Muscle layer of colon (tissue), 2 donors: Measurements from ENCODE around the gene TNFSF12.

Source experiments
- H3K27ac ChIP-seq: one replicate; pipeline ENCODE4 v1.7.0; 2013; ENCODE audit warnings: low read depth, mild to moderate bottlenecking, low read length, moderate library complexity
- H3K27me3 ChIP-seq, 2 donors: one replicate each; pipeline ENCODE4 v1.7.0; 2013; ENCODE audit warnings: low read length in 2 of 2, mild to moderate bottlenecking in 2 of 2; ENCODE audit not compliant: insufficient read depth in 2 of 2, control insufficient read depth in 1 of 2
- H3K36me3 ChIP-seq: one replicate; pipeline ENCODE4 v1.7.0; 2013; ENCODE audit warnings: mild to moderate bottlenecking, low read length; ENCODE audit not compliant: insufficient read depth
- H3K4me1 ChIP-seq: one replicate; pipeline ENCODE4 v1.7.0; 2013; ENCODE audit warnings: mild to moderate bottlenecking, low read length; ENCODE audit not compliant: insufficient read depth
- H3K4me3 ChIP-seq, 2 donors: one replicate each; pipeline ENCODE4 v1.7.0; 2013; ENCODE audit warnings: low read length in 2 of 2, low read depth in 1 of 2, mild to moderate bottlenecking in 1 of 2, moderate library complexity in 1 of 2
- H3K9ac ChIP-seq: one replicate; pipeline ENCODE4 v1.7.0; 2013; ENCODE audit warnings: low read length
- H3K9me3 ChIP-seq: one replicate; pipeline ENCODE4 v1.7.0; 2013; ENCODE audit warnings: mild to moderate bottlenecking, low read length
- donor health status: abdominal sarcoma.
- donor health status: Adenocarcinoma of cecum.

TNFSF12 gene

DNA sequence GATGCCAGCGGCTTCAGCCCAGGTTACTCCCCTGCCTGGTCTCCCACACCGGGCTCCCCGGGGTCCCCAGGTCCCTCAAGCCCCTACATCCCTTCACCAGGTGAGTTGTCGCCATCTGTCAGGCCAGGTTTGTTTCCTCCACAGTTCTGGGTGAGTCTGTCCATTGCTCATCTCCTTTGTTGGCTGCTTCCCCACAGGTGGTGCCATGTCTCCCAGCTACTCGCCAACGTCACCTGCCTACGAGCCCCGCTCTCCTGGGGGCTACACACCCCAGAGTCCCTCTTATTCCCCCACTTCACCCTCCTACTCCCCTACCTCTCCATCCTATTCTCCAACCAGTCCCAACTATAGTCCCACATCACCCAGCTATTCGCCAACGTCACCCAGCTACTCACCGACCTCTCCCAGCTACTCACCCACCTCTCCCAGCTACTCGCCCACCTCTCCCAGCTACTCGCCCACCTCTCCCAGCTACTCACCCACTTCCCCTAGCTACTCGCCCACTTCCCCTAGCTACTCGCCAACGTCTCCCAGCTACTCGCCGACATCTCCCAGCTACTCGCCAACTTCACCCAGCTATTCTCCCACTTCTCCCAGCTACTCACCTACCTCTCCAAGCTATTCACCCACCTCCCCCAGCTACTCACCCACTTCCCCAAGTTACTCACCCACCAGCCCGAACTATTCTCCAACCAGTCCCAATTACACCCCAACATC lies 35.9 kb upstream of the TNFSF12 start:
- Histone ChIP-seq H3K4me3 (no peak overlapping the region), H3K9me3 (no peaks in the 10 kb centered on the region), H3K4me1 (no peaks in the 10 kb centered on the region), H3K9ac (no peak overlapping the region), H3K27ac (no peak overlapping the region), H3K27me3 (no peaks in the 10 kb centered on the region), H3K36me3 (peaks cover 55% of the 10 kb centered on the region)

- H3K9ac ChIP-seq, result no peak overlapping the region
- peaks cover 52% of the 10 kb centered on the region for H3K36me3 ChIP-seq
- H3K4me3 ChIP-seq, result no peak overlapping the region
- no peaks in the 10 kb centered on the region for H3K27me3 ChIP-seq
- no peak overlapping the region for H3K27ac ChIP-seq
- no peaks in the 10 kb centered on the region for H3K4me1 ChIP-seq
- no peaks in the 10 kb centered on the region for H3K9me3 ChIP-seq
Measured at GRCh38 chr17:7513850-7514419, 34.9 kb upstream of the TNFSF12 start.

DNA sequence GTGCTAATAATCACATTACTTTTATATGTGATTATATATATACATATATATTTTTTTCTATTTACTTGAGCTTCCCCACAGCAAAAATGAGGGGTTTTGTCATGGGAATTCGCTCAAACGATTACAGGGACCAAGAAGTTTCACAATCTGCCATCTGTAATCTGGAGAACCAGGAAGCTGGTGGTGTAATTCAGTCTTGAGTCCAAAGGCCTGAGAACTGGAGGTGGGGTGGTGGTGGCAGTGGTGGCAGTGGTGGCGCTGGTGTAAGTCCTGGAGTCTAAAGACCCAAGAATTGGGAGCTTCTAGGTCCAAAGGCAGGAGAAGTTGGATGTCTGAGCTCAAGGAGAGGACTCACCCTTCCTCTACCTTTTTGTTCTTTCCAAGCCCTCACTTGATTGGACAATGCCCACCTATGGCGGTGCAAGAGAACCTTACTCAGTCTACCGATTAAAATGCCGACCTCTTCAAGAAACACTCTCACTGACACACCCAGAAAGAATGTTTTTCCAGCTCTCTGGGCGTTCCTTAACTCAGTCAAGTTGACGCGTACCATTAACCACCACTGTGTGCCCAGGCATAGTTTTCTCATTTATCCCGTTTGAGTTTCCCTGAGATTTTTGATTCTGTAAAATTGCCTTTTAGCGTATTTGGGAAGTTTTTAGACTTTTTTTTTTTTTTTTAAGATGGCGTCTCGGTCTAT lies 32.8 kb upstream of the TNFSF12 start:
- Histone ChIP-seq H3K27ac (no peak overlapping the region), H3K9ac (no peak overlapping the region), H3K4me1 (no peaks in the 10 kb centered on the region), H3K9me3 (no peaks in the 10 kb centered on the region), H3K27me3 (no peaks in the 10 kb centered on the region), H3K4me3 (no peak overlapping the region), H3K36me3 (peaks cover 31% of the 10 kb centered on the region)

GRCh38 chr17:7523033-7523432 lies 25.8 kb upstream of the TNFSF12 start:
- H3K9me3 ChIP-seq, result no peaks in the 10 kb centered on the region
- no peaks in the 10 kb centered on the region for H3K36me3 ChIP-seq
- no peak overlapping the region for H3K9ac ChIP-seq
- no peak overlapping the region for H3K27ac ChIP-seq
- no peaks in the 10 kb centered on the region for H3K27me3 ChIP-seq
- H3K4me3 ChIP-seq, result no peak overlapping the region
- H3K4me1 ChIP-seq, result no peaks in the 10 kb centered on the region

DNA sequence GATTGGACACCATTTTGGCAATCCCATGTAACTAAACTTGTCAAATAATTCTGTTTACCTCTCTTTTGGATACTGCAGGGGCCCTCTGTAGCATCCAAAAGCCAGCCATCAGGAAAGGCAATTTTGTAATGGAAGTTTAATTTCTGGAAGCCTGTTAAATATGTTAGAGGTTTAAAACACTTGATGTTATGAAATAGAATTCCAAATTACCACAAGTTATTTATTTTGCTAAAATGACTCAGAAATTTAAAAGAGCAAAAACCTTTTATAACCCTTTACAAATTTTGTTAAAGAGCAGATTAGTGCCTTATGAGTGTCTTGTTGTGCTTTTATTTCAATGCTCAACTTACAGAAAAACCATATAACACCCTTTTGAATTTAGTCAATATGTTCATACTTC lies 20.0 kb upstream of the TNFSF12 start:
- H3K9me3 ChIP-seq, result no peaks in the 10 kb centered on the region
- no peak overlapping the region for H3K9ac ChIP-seq
- no peak overlapping the region for H3K27ac ChIP-seq
- no peak overlapping the region for H3K4me3 ChIP-seq
- no peaks in the 10 kb centered on the region for H3K27me3 ChIP-seq
- no peaks in the 10 kb centered on the region for H3K4me1 ChIP-seq
- H3K36me3 ChIP-seq, result no peaks in the 10 kb centered on the region

- H3K4me3 ChIP-seq, result no peak overlapping the region
- H3K4me1 ChIP-seq, result no peaks in the 10 kb centered on the region
- H3K9me3 ChIP-seq, result no peaks in the 10 kb centered on the region
- no peaks in the 10 kb centered on the region for H3K27me3 ChIP-seq
- H3K9ac ChIP-seq, result no peak overlapping the region
- H3K27ac ChIP-seq, result no peak overlapping the region
- H3K36me3 ChIP-seq, result no peaks in the 10 kb centered on the region
Measured at GRCh38 chr17:7530023-7530900, 18.6 kb upstream of the TNFSF12 start.

DNA sequence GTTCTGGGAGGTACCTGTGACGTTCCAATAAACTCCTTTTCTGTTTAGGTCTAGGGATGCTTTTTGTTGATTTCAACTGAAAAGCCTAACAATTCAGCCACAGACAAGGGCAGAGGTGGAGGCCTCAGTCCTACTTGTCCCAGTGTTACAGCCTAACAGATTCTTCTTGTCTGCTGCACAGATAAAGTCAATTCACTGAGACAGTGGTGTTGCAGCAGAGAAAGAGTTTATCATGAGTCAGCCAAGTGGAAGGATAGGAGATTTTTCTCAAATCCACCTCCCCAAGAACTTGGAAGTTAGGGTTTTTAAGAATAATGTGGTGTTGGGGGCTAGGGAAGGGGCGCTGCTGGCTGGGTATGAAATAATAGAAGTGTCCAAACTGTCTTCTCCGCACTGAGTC lies 10.8 kb upstream of the TNFSF12 start:
- no peaks in the 10 kb centered on the region for H3K9me3 ChIP-seq
- no peaks in the 10 kb centered on the region for H3K27me3 ChIP-seq

DNA sequence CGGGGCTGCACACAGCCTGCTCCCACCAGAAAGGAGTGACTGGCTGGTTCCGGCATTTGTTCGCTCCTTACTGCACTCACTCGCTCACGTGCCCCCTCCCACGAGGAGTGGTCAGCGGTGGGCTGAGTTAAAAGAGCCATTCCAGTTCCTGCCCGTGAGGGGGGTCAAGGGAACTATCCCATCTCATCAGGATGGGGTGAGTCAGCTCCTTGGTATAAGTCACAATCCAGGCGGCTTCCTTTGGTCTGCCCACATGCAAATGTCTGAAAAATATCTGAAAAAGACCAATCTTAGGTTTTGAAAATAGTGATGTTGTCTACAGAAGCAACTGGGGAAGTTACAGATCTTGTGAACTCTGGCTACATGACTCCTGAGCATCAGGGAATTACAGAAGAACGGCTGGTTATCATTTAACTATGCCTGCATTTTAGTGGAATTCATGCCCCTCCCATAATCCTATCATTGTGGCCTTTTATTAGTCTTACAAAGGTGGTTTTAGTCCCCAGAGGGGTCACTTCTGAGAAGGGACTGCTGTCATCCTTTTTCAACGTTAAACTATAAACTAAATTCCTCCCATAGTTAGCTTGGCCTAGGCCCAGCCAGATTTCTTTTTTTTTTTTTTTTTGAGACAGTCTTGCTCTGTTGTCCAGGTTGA lies 9.8 kb upstream of the TNFSF12 start:
- Histone ChIP-seq H3K4me1 (no peaks in the 10 kb centered on the region), H3K27me3 (no peaks in the 10 kb centered on the region), H3K36me3 (no peaks in the 10 kb centered on the region), H3K4me3 (no peak overlapping the region), H3K9me3 (no peaks in the 10 kb centered on the region), H3K27ac (no peak overlapping the region), H3K9ac (no peak overlapping the region)

More for the DNA sequence above, 10.8 kb upstream of the TNFSF12 start:
- no peak overlapping the region for H3K4me3 ChIP-seq
- no peak overlapping the region for H3K9ac ChIP-seq
- no peak overlapping the region for H3K27ac ChIP-seq
- H3K4me1 ChIP-seq, result no peaks in the 10 kb centered on the region
- H3K36me3 ChIP-seq, result no peaks in the 10 kb centered on the region

GRCh38 chr17:7541074-7541621 lies 7.7 kb upstream of the TNFSF12 start:
- Histone ChIP-seq H3K4me3 (no peak overlapping the region), H3K4me1 (no peaks in the 10 kb centered on the region), H3K9me3 (no peaks in the 10 kb centered on the region), H3K27ac (no peak overlapping the region), H3K36me3 (no peaks in the 10 kb centered on the region), H3K27me3 (no peaks in the 10 kb centered on the region), H3K9ac (no peak overlapping the region)

- Histone ChIP-seq H3K36me3 (no peaks in the 10 kb centered on the region), H3K4me3 (no peak overlapping the region), H3K27me3 (no peaks in the 10 kb centered on the region), H3K9ac (no peak overlapping the region), H3K4me1 (peaks cover 4% of the 10 kb centered on the region), H3K9me3 (no peaks in the 10 kb centered on the region), H3K27ac (no peak overlapping the region)
Measured at GRCh38 chr17:7544911-7545310, 3.9 kb upstream of the TNFSF12 start.
